Upper lobe of left lung (tissue), 6 donors: ENCODE results near the gene UXS1. TPM values are rescaled to one million over a fixed set of nuclear protein-coding genes. Genes with fewer than 3 reads are reported as not detected.
A peak's percentile ranks its signal among the peaks of the same experiment; 100 is the strongest.

Experiments used
- ATAC-seq, 2 donors: fragments of 200-7000 bp; cut with Tn5 transposase; one replicate each; pipeline ENCODE4 v1.9.1; 2022; ENCODE audit warnings: mild to moderate bottlenecking in 2 of 2, moderate library complexity in 2 of 2; ENCODE audit not compliant: low FRiP score in 2 of 2
- DNase-seq, 2 donors: peaks; one replicate each; pipeline ENCODE4 v3.0.0-alpha.2; 2019 to 2020
- H3K27ac ChIP-seq, 4 donors: fragments of 200-600 bp; sonication (generic); one replicate each; pipeline ENCODE4 v1.5.1; 2016 to 2019
- H3K27me3 ChIP-seq, 4 donors: fragments of 200-600 bp; sonication (generic); one replicate each; pipeline ENCODE4 v1.5.1; 2017 to 2019
- H3K36me3 ChIP-seq, 4 donors: fragments of 200-600 bp; sonication (generic); one replicate each; pipeline ENCODE4 v1.5.1; 2016 to 2019
- H3K4me1 ChIP-seq, 4 donors: fragments of 200-600 bp; sonication (generic); one replicate each; pipeline ENCODE4 v1.5.1; 2018 to 2019
- H3K4me3 ChIP-seq, 4 donors: fragments of 200-600 bp; sonication (generic); one replicate each; pipeline ENCODE4 v1.5.1; 2017 to 2019; ENCODE audit warnings: mild to moderate bottlenecking in 2 of 4, moderate library complexity in 1 of 4
- H3K9me3 ChIP-seq, 4 donors: fragments of 200-600 bp; sonication (generic); one replicate each; pipeline ENCODE4 v1.5.1; 2018 to 2019
- EP300 ChIP-seq, 4 donors: sonication (generic); formaldehyde crosslinking; IDR thresholded peaks; one replicate each; pipeline ENCODE4 v1.5.1; 2017; ENCODE audit warnings: antibody characterized with exemption in 4 of 4, control low read depth in 2 of 4
- POLR2A ChIP-seq, 4 donors: fragments of 450-650 bp; IDR thresholded peaks; one replicate each; pipeline ENCODE4 v1.5.1; 2016 to 2017; ENCODE audit warnings: antibody characterized with exemption in 4 of 4, mild to moderate bottlenecking in 2 of 4
- POLR2AphosphoS5 ChIP-seq, 2 donors: sonication (generic); formaldehyde crosslinking; IDR thresholded peaks; one replicate each; pipeline ENCODE4 v1.5.1; 2017; ENCODE audit warnings: antibody characterized with exemption in 2 of 2
- WGBS, 2 donors: methylation state at CpG; one replicate each; pipeline ENCODE4 v1.1.5; 2017 to 2018; 5-methylcytosine and 5-hydroxymethylcytosine counted together
- total RNA-seq, 6 donors: library from RNA; depleted of rRNA in 4 of 6; stranded (reverse); fragments of >200 nt in 4 of 6; gene quantifications; one replicate each; pipeline versions ENCODE4 v1.1.0 to v1.2.1, GENCODE V29; 2016 to 2021
- TF ChIP-seq, protein P1 (sequence below), 6 experiments: fragments of 450-650 bp in 4 of 6; fragments of 200-600 bp in 2 of 6; sonication (generic) in 2 of 6; IDR thresholded peaks; one replicate each; pipeline ENCODE4 v1.5.1; 2016 to 2019; ENCODE audit warnings: antibody characterized with exemption in 6 of 6
- donor health status: DM: no; HTN: no; CAD: no; lungs with moderate emphysema.
- donor health status: DM: no; HTN: yes; CAD: no; lungs with severe emphysema.

UXS1 gene
- total RNA-seq, 6 donors from 2014 or later: 53.1 to 183 (median 93.5) TPM

DNA sequence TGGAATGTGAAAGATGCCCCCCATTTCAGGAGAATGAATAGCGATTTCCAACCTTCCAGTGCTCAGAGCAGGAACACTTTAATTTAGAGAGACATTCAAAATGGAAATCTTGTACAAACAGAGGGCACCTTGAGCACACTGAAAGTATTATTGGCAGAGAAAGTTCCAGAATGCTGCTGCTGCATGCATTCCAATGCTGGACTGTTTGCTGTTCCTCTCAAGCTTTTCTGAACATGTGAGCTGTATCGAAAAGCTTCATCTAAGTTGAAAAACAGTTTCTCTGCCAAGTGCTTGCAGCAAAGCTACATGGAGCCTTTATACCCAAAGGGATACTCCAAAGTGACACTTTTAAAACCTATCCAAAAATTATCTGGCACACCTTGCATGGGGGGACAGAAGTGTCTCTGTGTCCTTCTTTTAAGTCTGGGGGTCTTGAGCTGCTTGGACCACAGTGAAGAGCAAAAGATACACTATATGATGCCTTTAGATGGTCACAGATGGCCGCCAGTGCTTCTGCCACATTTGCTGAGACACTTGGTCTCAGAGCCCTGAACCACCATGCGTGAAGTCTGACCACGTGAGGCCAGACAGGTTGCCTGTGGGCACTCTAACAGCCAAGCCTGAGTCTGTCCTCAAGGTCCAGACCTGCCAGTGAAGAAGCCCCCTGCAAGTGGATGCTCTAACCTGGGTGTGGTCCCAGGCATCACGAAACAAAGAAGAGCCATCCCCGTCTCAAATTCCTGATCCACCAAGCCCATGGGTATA, 18.8 kb downstream of the UXS1 start:
- peaks cover 0 to 36% (median 22%) of the 10 kb centered on the region in 4 donors for H3K4me1 ChIP-seq
- ATAC-seq: peak; percentile 31 to 79
- H3K4me3 ChIP-seq: no peak overlapping the region
- WGBS, 2 donors: 60 to 70% methylated on average over 2 to 7 of the region's 7 CpGs
- no peaks in the 10 kb centered on the region for H3K27me3 ChIP-seq
- no peaks in the 10 kb centered on the region for H3K36me3 ChIP-seq
- TF ChIP-seq EP300 (IDR thresholded peaks at IDR 0.05): peak in 1 of 4 donors; percentile 81
- peak in 1 of 4 donors; percentile 9 for TF ChIP-seq POLR2A (IDR thresholded peaks at IDR 0.05)
- no peak for TF ChIP-seq POLR2AphosphoS5 (IDR thresholded peaks at IDR 0.05)
- DNase-seq: no peak
- no peaks in the 10 kb centered on the region for H3K9me3 ChIP-seq
- peak overlapping the region; percentile 7 to 83 (median 55) for H3K27ac ChIP-seq

DNA sequence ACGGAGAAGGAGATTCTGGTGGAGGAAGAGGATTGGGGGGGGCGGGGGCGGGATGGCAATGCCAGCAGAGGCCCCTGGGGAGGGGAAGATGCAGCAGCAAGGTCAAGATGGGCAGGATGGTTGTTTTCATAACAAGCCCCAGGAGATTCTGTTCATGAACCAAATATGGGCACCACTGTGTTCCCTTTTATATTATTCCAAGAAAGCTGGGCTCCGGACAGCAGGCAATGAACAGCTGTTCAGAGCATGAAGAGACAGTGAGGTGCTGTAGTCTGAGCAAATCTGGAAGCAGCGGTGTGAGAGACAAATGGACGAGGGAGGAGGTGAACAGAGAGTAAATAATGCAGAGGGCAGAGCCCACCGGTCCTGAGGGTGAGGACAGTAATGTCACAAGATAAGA, 20.0 kb downstream of the UXS1 start:
- no peak for DNase-seq
- Histone ChIP-seq H3K4me1 (peaks cover 0 to 40% (median 26%) of the 10 kb centered on the region in 4 donors), H3K9me3 (no peaks in the 10 kb centered on the region), H3K27me3 (no peaks in the 10 kb centered on the region), H3K27ac (peak overlapping the region in 2 of 4 donors; percentile 77 to 83), H3K36me3 (no peaks in the 10 kb centered on the region), H3K4me3 (no peak overlapping the region)
- WGBS, 2 donors: 83 to 85% methylated on average over 7 of the region's 7 CpGs
- TF ChIP-seq, protein P1, sequence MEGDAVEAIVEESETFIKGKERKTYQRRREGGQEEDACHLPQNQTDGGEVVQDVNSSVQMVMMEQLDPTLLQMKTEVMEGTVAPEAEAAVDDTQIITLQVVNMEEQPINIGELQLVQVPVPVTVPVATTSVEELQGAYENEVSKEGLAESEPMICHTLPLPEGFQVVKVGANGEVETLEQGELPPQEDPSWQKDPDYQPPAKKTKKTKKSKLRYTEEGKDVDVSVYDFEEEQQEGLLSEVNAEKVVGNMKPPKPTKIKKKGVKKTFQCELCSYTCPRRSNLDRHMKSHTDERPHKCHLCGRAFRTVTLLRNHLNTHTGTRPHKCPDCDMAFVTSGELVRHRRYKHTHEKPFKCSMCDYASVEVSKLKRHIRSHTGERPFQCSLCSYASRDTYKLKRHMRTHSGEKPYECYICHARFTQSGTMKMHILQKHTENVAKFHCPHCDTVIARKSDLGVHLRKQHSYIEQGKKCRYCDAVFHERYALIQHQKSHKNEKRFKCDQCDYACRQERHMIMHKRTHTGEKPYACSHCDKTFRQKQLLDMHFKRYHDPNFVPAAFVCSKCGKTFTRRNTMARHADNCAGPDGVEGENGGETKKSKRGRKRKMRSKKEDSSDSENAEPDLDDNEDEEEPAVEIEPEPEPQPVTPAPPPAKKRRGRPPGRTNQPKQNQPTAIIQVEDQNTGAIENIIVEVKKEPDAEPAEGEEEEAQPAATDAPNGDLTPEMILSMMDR (IDR thresholded peaks at IDR 0.05): no peak
- TF ChIP-seq POLR2AphosphoS5 (IDR thresholded peaks at IDR 0.05) (no peak), POLR2A (IDR thresholded peaks at IDR 0.05) (no peak), EP300 (IDR thresholded peaks at IDR 0.05) (no peak)
- no peak for ATAC-seq

DNA sequence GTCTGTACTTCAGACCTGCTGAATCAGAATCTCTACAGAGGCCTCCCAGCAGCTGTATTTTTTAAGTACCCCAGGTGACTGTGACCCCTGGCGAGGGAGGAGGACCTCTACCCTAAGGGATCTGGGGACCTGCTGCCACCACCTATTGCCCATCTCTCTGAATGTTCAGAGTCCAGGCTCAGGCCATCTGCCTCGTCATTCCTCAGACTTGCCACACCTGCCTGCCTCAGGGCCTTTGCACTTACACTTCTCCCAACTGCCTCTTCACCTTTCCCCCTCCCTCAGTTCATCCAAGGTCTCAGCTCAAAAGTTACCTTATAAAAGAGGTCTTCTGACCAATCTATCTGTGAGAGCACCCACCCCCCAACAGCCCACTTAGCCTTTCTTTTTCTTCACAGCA, 21.5 kb downstream of the UXS1 start:
- TF ChIP-seq POLR2A (IDR thresholded peaks at IDR 0.05): no peak
- TF ChIP-seq, protein P1 (IDR thresholded peaks at IDR 0.05): no peak
- no peak for TF ChIP-seq EP300 (IDR thresholded peaks at IDR 0.05)
- TF ChIP-seq POLR2AphosphoS5 (IDR thresholded peaks at IDR 0.05): no peak
- H3K4me1 ChIP-seq: peaks cover 0 to 54% (median 30%) of the 10 kb centered on the region in 4 donors
- no peaks in the 10 kb centered on the region for H3K9me3 ChIP-seq
- 98 to 100% methylated on average over 2 of the region's 2 CpGs for WGBS, 2 donors
- no peak overlapping the region for H3K4me3 ChIP-seq
- ATAC-seq: no peak
- no peak overlapping the region for H3K27ac ChIP-seq
- DNase-seq: no peak
- H3K36me3 ChIP-seq: no peaks in the 10 kb centered on the region
- no peaks in the 10 kb centered on the region for H3K27me3 ChIP-seq

DNA sequence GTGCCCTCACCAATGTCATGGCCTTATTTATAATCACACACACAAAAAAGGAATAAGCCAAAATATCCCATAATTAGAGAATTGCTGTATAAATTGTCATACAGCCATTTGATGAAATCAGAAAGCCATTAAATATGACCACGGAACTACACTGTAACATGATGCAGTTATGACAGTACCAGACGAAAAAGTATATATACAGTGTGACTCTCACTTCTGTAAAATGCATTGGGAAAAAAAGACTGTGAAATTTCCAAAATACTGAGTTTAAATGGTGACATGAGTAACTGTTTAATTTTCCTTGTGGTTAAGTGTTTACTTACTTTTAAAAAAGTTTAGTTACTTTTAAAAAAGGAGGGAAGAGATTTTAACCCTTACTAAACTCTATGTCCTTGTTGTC, 25.4 kb downstream of the UXS1 start:
- no peak for DNase-seq
- WGBS, 2 donors: 36 to 63% methylated on average over 2 of the region's 2 CpGs
- ATAC-seq: no peak
- no peaks in the 10 kb centered on the region for H3K9me3 ChIP-seq
- H3K4me1 ChIP-seq: peaks cover 0 to 37% (median 12%) of the 10 kb centered on the region in 4 donors
- TF ChIP-seq POLR2A (IDR thresholded peaks at IDR 0.05) (no peak), EP300 (IDR thresholded peaks at IDR 0.05) (no peak), POLR2AphosphoS5 (IDR thresholded peaks at IDR 0.05) (no peak)
- TF ChIP-seq, protein P1 (IDR thresholded peaks at IDR 0.05): no peak
- peak overlapping the region in 2 of 4 donors; percentile 28 to 67 for H3K27ac ChIP-seq
- H3K4me3 ChIP-seq: no peak overlapping the region
- no peaks in the 10 kb centered on the region for H3K27me3 ChIP-seq
- no peaks in the 10 kb centered on the region for H3K36me3 ChIP-seq

DNA sequence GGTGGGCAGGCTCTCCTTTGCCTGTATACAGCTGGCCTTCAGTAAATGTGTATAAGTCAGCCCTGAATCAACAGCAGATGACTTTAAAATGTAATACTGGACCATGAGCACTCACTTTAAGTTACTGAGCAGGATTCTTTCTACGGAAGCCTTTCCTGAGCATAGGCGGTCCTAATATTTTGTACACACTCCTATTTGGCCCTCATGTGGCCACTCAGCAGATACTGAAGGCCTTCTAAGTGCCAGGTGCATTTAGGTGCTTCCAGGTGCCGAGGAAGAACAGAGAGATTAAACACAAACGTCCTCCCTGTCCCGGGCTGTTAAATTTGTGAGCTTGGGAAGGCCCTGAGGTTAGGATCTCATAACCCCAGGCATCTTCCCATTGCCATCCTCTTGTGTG, 27.0 kb downstream of the UXS1 start:
- Histone ChIP-seq H3K4me1 (peaks cover 0 to 37% (median 8%) of the 10 kb centered on the region in 4 donors), H3K27me3 (no peaks in the 10 kb centered on the region), H3K9me3 (no peaks in the 10 kb centered on the region), H3K36me3 (no peaks in the 10 kb centered on the region), H3K27ac (peak overlapping the region in 2 of 4 donors; percentile 12 to 67), H3K4me3 (no peak overlapping the region)
- 41 to 79% methylated on average over 5 of the region's 5 CpGs for WGBS, 2 donors
- DNase-seq (peak in 1 of 2 donors; percentile 63), ATAC-seq (no peak)
- no peak for TF ChIP-seq EP300 (IDR thresholded peaks at IDR 0.05)
- peak in 1 of 2 donors; percentile 32 for TF ChIP-seq POLR2AphosphoS5 (IDR thresholded peaks at IDR 0.05)
- TF ChIP-seq, protein P1 (IDR thresholded peaks at IDR 0.05): no peak
- TF ChIP-seq POLR2A (IDR thresholded peaks at IDR 0.05): peak in 1 of 4 donors; percentile 7
